Tibial nerve (tissue), 4 donors: ENCODE results near the gene PTGES2.

Experiments used
- EP300 ChIP-seq, 2 donors: sonication (generic); formaldehyde crosslinking; IDR thresholded peaks; one replicate each; pipeline ENCODE4 v1.6.1; 2017; ENCODE audit warnings: antibody characterized with exemption in 2 of 2, mild to moderate bottlenecking in 1 of 2
- POLR2A ChIP-seq, 2 donors: fragments of 450-650 bp; IDR thresholded peaks; one replicate each; pipeline ENCODE4 v1.6.1; 2017; ENCODE audit warnings: antibody characterized with exemption in 2 of 2, mild to moderate bottlenecking in 2 of 2, moderate library complexity in 2 of 2
- TF ChIP-seq, protein P1 (sequence below), 5 experiments: fragments of 200-600 bp in 3 of 5; fragments of 450-650 bp in 2 of 5; sonication (generic) in 3 of 5; IDR thresholded peaks; one replicate each; pipeline ENCODE4 v1.5.1; 2016 to 2019; ENCODE audit warnings: antibody characterized with exemption in 5 of 5, mild to moderate bottlenecking in 3 of 5, moderate library complexity in 2 of 5

DNA sequence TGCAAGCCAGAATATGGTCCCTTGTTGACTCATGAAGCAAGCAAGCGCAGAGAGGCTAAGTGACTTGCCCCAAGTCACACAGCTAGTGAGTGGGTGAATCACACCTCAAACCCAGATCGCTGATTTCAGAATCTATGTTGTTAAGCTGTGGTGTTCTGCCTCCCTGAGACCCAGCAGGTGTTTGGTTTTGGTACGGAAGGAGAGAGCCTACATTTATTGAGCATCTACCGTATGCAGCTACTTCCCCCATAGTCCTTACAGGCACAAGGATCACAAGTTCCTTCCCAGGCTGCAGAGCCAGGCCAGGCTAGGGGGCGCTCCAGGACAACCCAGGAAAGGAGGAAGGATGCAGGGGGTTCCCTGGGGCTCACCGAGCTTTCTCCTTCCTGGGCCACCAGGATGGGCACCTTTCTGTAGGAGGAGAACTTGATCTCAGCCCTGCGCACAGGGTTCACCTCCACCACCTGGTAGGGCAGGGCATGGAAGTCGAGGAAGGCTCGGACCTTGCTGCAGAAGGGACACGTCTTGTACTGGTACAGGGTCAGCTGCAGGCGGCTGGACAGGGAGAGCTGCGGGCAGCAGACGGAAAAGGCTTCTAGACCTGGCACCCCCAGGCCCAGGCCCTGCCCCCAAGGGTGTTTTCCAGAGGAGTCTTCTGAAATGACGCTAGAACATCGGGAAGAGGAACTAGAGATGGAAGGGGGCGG is 2.5 kb downstream of the PTGES2 start:
- TF ChIP-seq, protein P1, sequence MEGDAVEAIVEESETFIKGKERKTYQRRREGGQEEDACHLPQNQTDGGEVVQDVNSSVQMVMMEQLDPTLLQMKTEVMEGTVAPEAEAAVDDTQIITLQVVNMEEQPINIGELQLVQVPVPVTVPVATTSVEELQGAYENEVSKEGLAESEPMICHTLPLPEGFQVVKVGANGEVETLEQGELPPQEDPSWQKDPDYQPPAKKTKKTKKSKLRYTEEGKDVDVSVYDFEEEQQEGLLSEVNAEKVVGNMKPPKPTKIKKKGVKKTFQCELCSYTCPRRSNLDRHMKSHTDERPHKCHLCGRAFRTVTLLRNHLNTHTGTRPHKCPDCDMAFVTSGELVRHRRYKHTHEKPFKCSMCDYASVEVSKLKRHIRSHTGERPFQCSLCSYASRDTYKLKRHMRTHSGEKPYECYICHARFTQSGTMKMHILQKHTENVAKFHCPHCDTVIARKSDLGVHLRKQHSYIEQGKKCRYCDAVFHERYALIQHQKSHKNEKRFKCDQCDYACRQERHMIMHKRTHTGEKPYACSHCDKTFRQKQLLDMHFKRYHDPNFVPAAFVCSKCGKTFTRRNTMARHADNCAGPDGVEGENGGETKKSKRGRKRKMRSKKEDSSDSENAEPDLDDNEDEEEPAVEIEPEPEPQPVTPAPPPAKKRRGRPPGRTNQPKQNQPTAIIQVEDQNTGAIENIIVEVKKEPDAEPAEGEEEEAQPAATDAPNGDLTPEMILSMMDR (IDR thresholded peaks at IDR 0.05) = peak; percentile 19 to 49 (median 42)
- no peak for TF ChIP-seq EP300 (IDR thresholded peaks at IDR 0.05)
- no peak for TF ChIP-seq POLR2A (IDR thresholded peaks at IDR 0.05)
